CD4-positive, alpha-beta T cell (primary cell): Measurements from ENCODE around the gene N4BP2L1. TPM values are rescaled to one million over a fixed set of nuclear protein-coding genes. Genes with fewer than 3 reads are reported as not detected.

ENCODE experiments used
- ATAC-seq: fragments of 200-7000 bp; cut with Tn5 transposase; one replicate; pipeline ENCODE4 v1.10.0; 2022; ENCODE audit warnings: mild to moderate bottlenecking; ENCODE audit not compliant: poor library complexity
- CTCF ChIA-PET: fragments of 350-600 bp; sonication (Branson Sonifier 250); formaldehyde crosslinking; loops from one replicate; lab custom pipeline; 2021; ENCODE audit warnings: antibody characterized with exemption, inconsistent platforms; lab: Charles Lee
- POLR2A ChIA-PET: fragments of 350-600 bp; sonication (Branson Sonifier 250); formaldehyde crosslinking; loops from one replicate; lab custom pipeline; 2021; ENCODE audit warnings: antibody characterized with exemption, inconsistent platforms; lab: Charles Lee
- DNase-seq, 14 experiments: peaks; one replicate each; pipeline ENCODE4 v3.0.0-alpha.2; 2013 to 2020; ENCODE audit warnings: mixed read lengths in 2 of 14
- H3K27ac ChIP-seq, 2 donors: one replicate each; pipeline versions ENCODE4 v1.5.1 to v1.7.0; 2013; ENCODE audit warnings: low read length in 2 of 2, low read depth in 1 of 2, mild to moderate bottlenecking in 1 of 2
- H3K27me3 ChIP-seq, 2 experiments: 1 replicate in 1 of 2; 2 replicates in 1 of 2; pipeline versions ENCODE4 v1.6.1 to v1.7.0; 2013; ENCODE audit warnings: low read length in 2 of 2, control low read depth in 1 of 2, mild to moderate bottlenecking in 1 of 2, moderate library complexity in 1 of 2; ENCODE audit not compliant: insufficient read depth in 2 of 2, control insufficient read depth in 1 of 2
- H3K36me3 ChIP-seq: one replicate; pipeline ENCODE4 v1.6.1; 2013; ENCODE audit warnings: low read length, control low read depth; ENCODE audit not compliant: insufficient read depth
- H3K4me1 ChIP-seq: one replicate; pipeline ENCODE4 v1.6.1; 2013; ENCODE audit warnings: low read length, control low read depth; ENCODE audit not compliant: insufficient read depth
- H3K4me3 ChIP-seq: one replicate; pipeline ENCODE4 v1.5.1; 2013; ENCODE audit warnings: mild to moderate bottlenecking, low read length, moderate library complexity
- H3K9me3 ChIP-seq, 2 experiments: 1 replicate in 1 of 2; 2 replicates in 1 of 2; pipeline versions ENCODE4 v1.6.1 to v1.7.0; 2013; ENCODE audit warnings: low read length in 2 of 2, mild to moderate bottlenecking in 2 of 2, control low read depth in 1 of 2, moderate library complexity in 1 of 2; ENCODE audit not compliant: control insufficient read depth in 1 of 2, insufficient read depth in 1 of 2
- H3K27ac Mint-ChIP-seq: one replicate; pipeline ENCODE4 v1.8.0; 2020; ENCODE audit warnings: mixed read lengths
- H3K27me3 Mint-ChIP-seq: one replicate; pipeline ENCODE4 v1.8.0; 2021; ENCODE audit warnings: mixed read lengths
- H3K36me3 Mint-ChIP-seq: one replicate; pipeline ENCODE4 v1.8.0; 2021; ENCODE audit warnings: low read depth, mixed read lengths
- H3K4me1 Mint-ChIP-seq: one replicate; pipeline ENCODE4 v1.8.0; 2021; ENCODE audit warnings: low read depth, mixed read lengths
- H3K4me3 Mint-ChIP-seq: one replicate; pipeline ENCODE4 v1.8.0; 2020; ENCODE audit warnings: mild to moderate bottlenecking, mixed read lengths
- H3K9me3 Mint-ChIP-seq: one replicate; pipeline ENCODE4 v1.8.0; 2020; ENCODE audit warnings: mixed read lengths
- intact Hi-C, 2 experiments: fragments of 100-400 bp; cut with DNase I in 1 of 2; cut with micrococcal nuclease in 1 of 2; formaldehyde crosslinking; loops; one replicate each; pipeline versions ENCODE4 v1.15.1 to v1.9.0; 2023 to 2025; cut with DNase I, micrococcal nuclease
- total RNA-seq, 174 experiments: library from RNA in 2 of 174; stranded (reverse) in 2 of 174; gene quantifications; one replicate each; pipeline ENCODE4 v1.2.3 and lab custom pipeline; 2021 to 2026
- TF ChIP-seq, protein P1 (sequence below): fragments of 200-600 bp; IDR thresholded peaks from one replicate; pipeline ENCODE4 v1.8.0; 2022; ENCODE audit warnings: antibody characterized with exemption, mild to moderate bottlenecking

The N4BP2L1 gene
- total RNA-seq, 2 experiments from 2014 or later, result 47.5 to 50.5 TPM

DNA sequence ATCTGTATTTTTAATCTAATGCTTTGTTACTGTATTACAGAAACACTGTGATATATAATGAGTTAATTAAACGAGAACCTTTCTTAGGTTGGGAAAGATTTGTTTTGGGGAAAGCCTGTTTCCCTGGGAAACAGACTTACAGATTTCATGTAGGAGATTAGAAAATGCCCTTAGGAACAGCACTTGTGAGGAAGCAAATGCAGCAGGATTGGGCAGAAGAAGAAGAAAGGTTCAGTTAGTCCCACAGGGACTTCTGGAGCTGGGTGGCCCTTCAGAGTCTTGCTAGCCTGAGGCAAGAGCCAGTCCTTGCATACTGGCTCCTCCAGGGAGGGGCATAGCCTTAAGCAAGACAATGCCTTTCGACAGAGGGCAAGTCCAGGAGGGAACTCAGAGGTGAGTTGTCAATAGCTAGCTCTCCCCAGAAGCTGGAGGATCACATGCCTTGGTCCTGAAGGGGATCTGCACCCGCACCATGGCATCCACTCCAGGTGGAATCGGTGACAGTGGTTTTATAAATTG lies 36.8 kb downstream of the N4BP2L1 start:
- Mint-ChIP-seq H3K36me3 (no peaks in the 10 kb centered on the region), H3K4me3 (no peak overlapping the region), H3K27me3 (no peaks in the 10 kb centered on the region), H3K9me3 (no peaks in the 10 kb centered on the region), H3K4me1 (peaks cover 8% of the 10 kb centered on the region), H3K27ac (no peak overlapping the region)
- H3K4me1 ChIP-seq, result no peaks in the 10 kb centered on the region
- H3K9me3 ChIP-seq, result no peaks in the 10 kb centered on the region
- TF ChIP-seq, protein P1, sequence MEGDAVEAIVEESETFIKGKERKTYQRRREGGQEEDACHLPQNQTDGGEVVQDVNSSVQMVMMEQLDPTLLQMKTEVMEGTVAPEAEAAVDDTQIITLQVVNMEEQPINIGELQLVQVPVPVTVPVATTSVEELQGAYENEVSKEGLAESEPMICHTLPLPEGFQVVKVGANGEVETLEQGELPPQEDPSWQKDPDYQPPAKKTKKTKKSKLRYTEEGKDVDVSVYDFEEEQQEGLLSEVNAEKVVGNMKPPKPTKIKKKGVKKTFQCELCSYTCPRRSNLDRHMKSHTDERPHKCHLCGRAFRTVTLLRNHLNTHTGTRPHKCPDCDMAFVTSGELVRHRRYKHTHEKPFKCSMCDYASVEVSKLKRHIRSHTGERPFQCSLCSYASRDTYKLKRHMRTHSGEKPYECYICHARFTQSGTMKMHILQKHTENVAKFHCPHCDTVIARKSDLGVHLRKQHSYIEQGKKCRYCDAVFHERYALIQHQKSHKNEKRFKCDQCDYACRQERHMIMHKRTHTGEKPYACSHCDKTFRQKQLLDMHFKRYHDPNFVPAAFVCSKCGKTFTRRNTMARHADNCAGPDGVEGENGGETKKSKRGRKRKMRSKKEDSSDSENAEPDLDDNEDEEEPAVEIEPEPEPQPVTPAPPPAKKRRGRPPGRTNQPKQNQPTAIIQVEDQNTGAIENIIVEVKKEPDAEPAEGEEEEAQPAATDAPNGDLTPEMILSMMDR, result no peak
- ChIA-PET CTCF (interaction anchor here (1.3 kb wide), 1 partner anchor 51 kb away, joined by 3 read pairs; no protein-coding TSS in a partner anchor), POLR2A (interaction anchor here (2.0 kb wide), 1 partner anchor 36 kb away, joined by 6 read pairs; no protein-coding TSS in a partner anchor)
- H3K27ac ChIP-seq, result no peak overlapping the region
- H3K36me3 ChIP-seq, result no peaks in the 10 kb centered on the region
- ATAC-seq, result no peak
- H3K4me3 ChIP-seq, result no peak overlapping the region
- DNase-seq, result no peak
- no peaks in the 10 kb centered on the region for H3K27me3 ChIP-seq
- intact Hi-C loops, result no loop called here

DNA sequence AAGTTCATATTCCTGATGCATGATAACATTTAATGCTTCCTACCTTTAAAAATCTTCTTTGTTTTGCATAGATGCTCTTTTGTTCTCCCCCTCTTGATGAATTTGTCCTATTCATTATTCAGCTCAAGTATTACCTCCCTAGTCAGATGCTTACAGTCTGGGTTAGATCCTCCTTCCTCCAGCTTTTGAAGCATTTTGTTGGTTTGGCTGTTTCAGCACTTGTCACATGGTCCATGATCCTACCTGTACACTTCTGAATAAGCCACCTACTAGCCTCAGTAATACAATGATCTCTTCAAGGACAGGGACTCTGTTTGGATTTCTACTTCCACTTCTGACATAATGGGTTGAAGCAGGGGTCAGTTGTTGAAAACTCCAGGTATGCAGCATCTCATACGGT lies 37.4 kb downstream of the N4BP2L1 start:
- Histone ChIP-seq H3K4me3 (no peak overlapping the region), H3K27me3 (no peaks in the 10 kb centered on the region), H3K9me3 (no peaks in the 10 kb centered on the region), H3K4me1 (no peaks in the 10 kb centered on the region), H3K27ac (no peak overlapping the region), H3K36me3 (no peaks in the 10 kb centered on the region)
- H3K4me3 Mint-ChIP-seq, result no peak overlapping the region
- ChIA-PET CTCF (interaction anchor here (1.3 kb wide), 1 partner anchor 52 kb away, joined by 3 read pairs; no protein-coding TSS in a partner anchor), POLR2A (interaction anchor here (2.0 kb wide), 1 partner anchor 36 kb away, joined by 6 read pairs; no protein-coding TSS in a partner anchor)
- intact Hi-C loops, result no loop called here
- DNase-seq (no peak), ATAC-seq (no peak)
- H3K27me3 Mint-ChIP-seq, result no peaks in the 10 kb centered on the region
- no peaks in the 10 kb centered on the region for H3K36me3 Mint-ChIP-seq
- H3K9me3 Mint-ChIP-seq, result no peaks in the 10 kb centered on the region
- no peak overlapping the region for H3K27ac Mint-ChIP-seq
- TF ChIP-seq, protein P1, result no peak
- peaks cover 8% of the 10 kb centered on the region for H3K4me1 Mint-ChIP-seq

- Histone ChIP-seq H3K27me3 (no peaks in the 10 kb centered on the region), H3K9me3 (no peaks in the 10 kb centered on the region), H3K27ac (no peak overlapping the region), H3K36me3 (no peaks in the 10 kb centered on the region), H3K4me3 (no peak overlapping the region), H3K4me1 (no peaks in the 10 kb centered on the region)
- no peaks in the 10 kb centered on the region for H3K9me3 Mint-ChIP-seq
- POLR2A ChIA-PET, result interaction anchor here (2.0 kb wide), 1 partner anchor 37 kb away, joined by 6 read pairs; no protein-coding TSS in a partner anchor
- intact Hi-C loops, result no loop called here
- CTCF ChIA-PET, result interaction anchor here (1.2 to 1.3 kb wide), 2 partner anchors 53 to 54 kb away, joined by 3 read pairs; no protein-coding TSS in a partner anchor
- H3K36me3 Mint-ChIP-seq, result no peaks in the 10 kb centered on the region
- no peak overlapping the region for H3K27ac Mint-ChIP-seq
- DNase-seq (peak in 1 of 14 experiments; percentile 54), ATAC-seq (no peak)
- TF ChIP-seq, protein P1, result no peak
- H3K27me3 Mint-ChIP-seq, result no peaks in the 10 kb centered on the region
- H3K4me1 Mint-ChIP-seq, result peaks cover 8% of the 10 kb centered on the region
- H3K4me3 Mint-ChIP-seq, result no peak overlapping the region
Observed at GRCh38 chr13:32390048-32390447, 37.9 kb downstream of the N4BP2L1 start.
